WERI-Rb-1 (cell line): Measurements from ENCODE around the gene AGXT.
A peak's percentile ranks its signal among the peaks of the same experiment; 100 is the strongest.

ENCODE experiments used
- DNase-seq: peaks from one replicate; pipeline ENCODE4 v3.0.0-alpha.2; 2020
- H3K27ac ChIP-seq: fragments of 250-450 bp; sonication (Bioruptor Pico); 2 replicates; pipeline ENCODE4 v1.5.1; 2020; ENCODE audit warnings: mild to moderate bottlenecking, moderate library complexity
- H3K27me3 ChIP-seq: fragments of 250-450 bp; sonication (Bioruptor Pico); 2 replicates; pipeline ENCODE4 v1.5.1; 2021; ENCODE audit warnings: mild to moderate bottlenecking, low read depth, moderate library complexity; ENCODE audit not compliant: insufficient read depth, severe bottlenecking
- H3K36me3 ChIP-seq: fragments of 250-450 bp; sonication (Bioruptor Pico); 2 replicates; pipeline ENCODE4 v1.5.1; 2020; ENCODE audit warnings: mild to moderate bottlenecking, moderate library complexity
- H3K4me3 ChIP-seq: 2 replicates; pipeline ENCODE4 v1.5.1; 2011; ENCODE audit warnings: low read depth, mild to moderate bottlenecking, control low read depth, low read length
- H3K9me3 ChIP-seq: fragments of 250-450 bp; sonication (Bioruptor Pico); 2 replicates; pipeline ENCODE4 v1.5.1; 2021; ENCODE audit warnings: mild to moderate bottlenecking, moderate library complexity; ENCODE audit not compliant: severe bottlenecking
- TF ChIP-seq, protein P1 (sequence below): IDR thresholded peaks from 2 replicates; pipeline ENCODE4 v1.5.1; 2011; ENCODE audit warnings: low read depth, mild to moderate bottlenecking, control low read depth, inconsistent platforms, low read length

The AGXT gene

DNA sequence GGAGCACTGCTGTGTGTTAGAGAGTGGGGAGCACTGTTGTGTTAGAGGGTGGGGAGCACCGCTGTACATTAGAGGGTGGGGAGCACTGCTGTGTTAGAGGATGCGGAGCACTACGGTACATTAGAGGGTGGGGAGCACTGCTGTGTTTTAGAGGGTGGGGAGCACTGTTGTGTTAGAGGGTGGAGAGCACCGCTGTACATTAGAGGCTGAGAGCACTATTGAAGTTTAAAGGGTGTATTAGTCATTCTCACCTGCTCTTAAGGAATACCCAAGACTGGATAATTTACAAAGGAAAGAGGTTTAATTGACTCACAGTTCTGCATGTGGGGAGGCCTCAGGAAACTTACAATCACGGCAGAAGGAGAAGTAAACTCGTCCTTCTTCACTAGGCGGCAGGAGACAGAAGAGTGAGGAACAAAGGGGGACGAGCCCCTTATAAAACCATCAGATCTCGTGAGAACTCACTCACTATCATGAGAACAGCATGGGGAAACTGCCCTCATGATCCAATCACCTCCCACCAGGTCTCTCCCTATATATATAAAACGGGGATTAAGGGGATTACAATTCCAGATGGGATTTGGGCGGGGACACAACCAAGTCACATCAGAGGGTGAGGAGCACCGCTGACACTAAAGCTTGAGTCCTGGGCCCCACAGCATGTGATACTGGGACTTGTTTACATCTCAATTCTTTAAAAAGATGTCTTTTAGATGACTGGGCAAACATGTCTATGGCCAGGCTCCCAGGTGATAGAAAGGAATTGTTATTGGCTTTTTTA, 19.5 kb upstream of the AGXT start:
- Histone ChIP-seq H3K9me3 (peaks cover 1% of the 10 kb centered on the region), H3K27me3 (no peaks in the 10 kb centered on the region), H3K27ac (peak overlapping the region; percentile 69), H3K4me3 (peak overlapping the region; percentile 15), H3K36me3 (no peaks in the 10 kb centered on the region)
- TF ChIP-seq, protein P1, sequence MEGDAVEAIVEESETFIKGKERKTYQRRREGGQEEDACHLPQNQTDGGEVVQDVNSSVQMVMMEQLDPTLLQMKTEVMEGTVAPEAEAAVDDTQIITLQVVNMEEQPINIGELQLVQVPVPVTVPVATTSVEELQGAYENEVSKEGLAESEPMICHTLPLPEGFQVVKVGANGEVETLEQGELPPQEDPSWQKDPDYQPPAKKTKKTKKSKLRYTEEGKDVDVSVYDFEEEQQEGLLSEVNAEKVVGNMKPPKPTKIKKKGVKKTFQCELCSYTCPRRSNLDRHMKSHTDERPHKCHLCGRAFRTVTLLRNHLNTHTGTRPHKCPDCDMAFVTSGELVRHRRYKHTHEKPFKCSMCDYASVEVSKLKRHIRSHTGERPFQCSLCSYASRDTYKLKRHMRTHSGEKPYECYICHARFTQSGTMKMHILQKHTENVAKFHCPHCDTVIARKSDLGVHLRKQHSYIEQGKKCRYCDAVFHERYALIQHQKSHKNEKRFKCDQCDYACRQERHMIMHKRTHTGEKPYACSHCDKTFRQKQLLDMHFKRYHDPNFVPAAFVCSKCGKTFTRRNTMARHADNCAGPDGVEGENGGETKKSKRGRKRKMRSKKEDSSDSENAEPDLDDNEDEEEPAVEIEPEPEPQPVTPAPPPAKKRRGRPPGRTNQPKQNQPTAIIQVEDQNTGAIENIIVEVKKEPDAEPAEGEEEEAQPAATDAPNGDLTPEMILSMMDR: no peak
- DNase-seq: peak; percentile 80

DNA sequence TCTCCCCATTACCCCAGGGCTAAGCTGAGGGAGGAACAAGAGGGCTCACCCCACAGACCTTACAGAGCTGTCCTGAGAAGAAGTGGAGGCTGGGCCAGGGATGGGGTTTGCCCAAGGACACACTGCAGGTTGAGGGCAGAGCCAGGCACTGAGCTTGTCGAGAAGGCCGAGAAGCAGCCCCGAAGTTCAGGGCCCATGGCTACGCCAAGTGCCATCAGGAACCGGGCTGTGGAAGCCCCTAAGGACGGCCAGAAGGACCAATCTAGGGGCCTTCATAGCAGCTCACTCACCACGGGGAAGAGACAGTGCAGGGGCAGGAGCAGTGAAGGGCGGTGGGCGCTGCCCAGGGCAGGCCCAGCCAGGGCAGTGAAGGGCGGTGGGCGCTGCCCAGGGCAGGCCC, 18.6 kb upstream of the AGXT start:
- no peaks in the 10 kb centered on the region for H3K36me3 ChIP-seq
- no peak overlapping the region for H3K4me3 ChIP-seq
- TF ChIP-seq, protein P1: no peak
- DNase-seq: no peak
- no peaks in the 10 kb centered on the region for H3K27me3 ChIP-seq
- H3K9me3 ChIP-seq: peaks cover 10% of the 10 kb centered on the region
- H3K27ac ChIP-seq: peak overlapping the region; percentile 30

DNA sequence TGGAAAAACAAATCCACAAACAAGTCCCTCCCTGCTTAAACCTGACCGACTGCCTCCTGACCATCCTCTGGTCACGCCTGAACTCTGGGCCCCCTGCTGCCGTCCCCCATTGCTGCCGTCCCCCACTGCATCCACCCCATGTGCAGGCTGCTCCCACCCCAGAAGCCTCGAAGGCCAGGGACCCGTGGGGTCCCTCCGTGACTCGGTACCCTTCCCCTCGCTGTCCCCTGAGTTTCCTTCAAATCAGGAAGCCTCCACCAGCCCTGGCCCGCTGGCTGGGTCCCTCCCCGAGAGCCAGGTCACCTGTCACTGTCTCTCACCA, 17.9 kb upstream of the AGXT start:
- no peaks in the 10 kb centered on the region for H3K27me3 ChIP-seq
- TF ChIP-seq, protein P1: no peak
- DNase-seq: no peak
- H3K9me3 ChIP-seq: peaks cover 11% of the 10 kb centered on the region
- H3K27ac ChIP-seq: peak overlapping the region; percentile 22
- no peak overlapping the region for H3K4me3 ChIP-seq
- H3K36me3 ChIP-seq: no peaks in the 10 kb centered on the region

DNA sequence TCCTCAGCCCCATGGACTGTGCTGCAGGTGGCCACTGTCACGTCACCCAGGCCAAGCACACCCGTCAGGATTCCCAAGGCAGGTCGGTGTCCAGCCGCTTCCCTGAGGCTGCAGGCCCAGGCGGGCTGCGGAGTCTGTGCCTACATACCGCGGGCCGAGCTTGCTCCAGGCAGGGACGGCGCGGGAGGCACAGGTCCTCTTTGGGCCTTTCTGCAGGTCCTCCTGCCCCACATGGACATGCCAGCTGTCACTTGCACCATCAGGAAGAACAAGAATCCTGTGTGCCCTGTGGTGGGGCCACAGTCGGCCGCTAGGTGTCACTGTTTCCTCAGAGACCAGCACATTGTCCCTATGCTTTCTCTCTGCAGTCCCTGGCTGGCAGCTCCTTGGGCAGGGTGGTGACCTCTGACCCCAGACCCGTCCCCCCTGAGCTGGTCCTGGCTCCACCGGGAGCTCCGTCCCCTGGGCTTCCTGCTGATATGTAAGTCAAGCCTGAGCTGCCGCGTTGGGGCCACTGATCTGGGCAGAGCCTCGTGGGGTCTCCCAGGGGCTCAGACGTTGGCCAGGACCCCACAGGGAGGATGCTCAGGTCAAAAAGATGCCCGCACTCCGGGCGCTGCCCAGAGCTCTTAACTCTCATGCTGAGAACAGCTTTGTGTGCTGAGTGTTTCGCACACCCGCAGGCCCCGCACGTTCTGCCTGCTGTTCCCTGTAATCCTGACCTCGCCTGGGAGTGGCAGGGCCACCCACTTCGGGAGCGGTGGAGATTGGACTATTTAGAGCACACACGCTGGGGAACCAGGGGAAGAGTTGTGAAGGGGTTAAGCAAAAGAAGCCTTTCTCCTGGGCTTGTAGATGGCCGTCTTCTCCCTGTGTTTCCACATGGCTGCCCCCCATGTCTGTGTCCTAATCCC, 17.3 kb upstream of the AGXT start:
- H3K27me3 ChIP-seq: no peaks in the 10 kb centered on the region
- TF ChIP-seq, protein P1: peak; percentile 97
- peaks cover 11% of the 10 kb centered on the region for H3K9me3 ChIP-seq
- DNase-seq: peak; percentile 92
- no peaks in the 10 kb centered on the region for H3K36me3 ChIP-seq
- H3K27ac ChIP-seq: peak overlapping the region; percentile 69
- H3K4me3 ChIP-seq: 0 out of 2 replicates have a peak overlapping the region, but pooled peaks have one; percentile 18

DNA sequence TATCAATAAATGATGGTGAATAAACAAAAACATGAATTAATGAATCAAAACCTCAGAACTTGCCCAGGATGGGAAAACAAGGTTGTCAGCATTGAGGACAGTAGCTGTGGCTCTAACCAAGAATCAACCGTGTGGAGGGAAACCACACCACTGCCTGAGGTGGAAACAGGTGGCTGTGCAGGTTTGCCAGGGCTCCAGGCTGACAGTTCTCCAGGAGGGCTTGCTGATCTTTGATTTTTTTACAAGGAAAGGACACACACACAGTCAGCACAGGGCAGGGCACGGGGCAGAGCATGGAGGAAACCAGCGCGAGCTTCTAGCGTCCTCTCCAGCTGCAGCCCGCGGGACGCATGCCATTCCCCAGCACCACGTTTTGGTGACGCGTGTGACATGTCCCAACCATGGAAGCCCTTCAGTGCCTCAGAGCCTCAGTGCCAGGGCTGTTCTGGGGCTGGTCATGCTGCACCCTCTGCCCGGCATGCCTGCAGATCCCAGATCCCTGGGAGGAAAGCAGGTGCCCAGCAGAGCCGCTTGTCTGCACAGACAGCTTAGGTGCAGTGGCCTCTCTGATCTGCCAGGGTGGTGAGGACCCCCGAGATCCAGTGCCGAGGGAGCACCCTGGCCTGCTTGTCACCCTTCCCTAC, 15.8 kb upstream of the AGXT start:
- no peaks in the 10 kb centered on the region for H3K27me3 ChIP-seq
- DNase-seq: no peak
- H3K4me3 ChIP-seq: no peak overlapping the region
- no peaks in the 10 kb centered on the region for H3K36me3 ChIP-seq
- no peak overlapping the region; the same call in 1 of the 2 replicates for H3K27ac ChIP-seq
- H3K9me3 ChIP-seq: peaks cover 11% of the 10 kb centered on the region
- TF ChIP-seq, protein P1: no peak
